Neural cell (in vitro differentiated cells): ENCODE data around the gene KLK13.

Experiments
- EP300 ChIP-seq: fragments of 450-650 bp; conservative IDR thresholded peaks from 2 replicates; pipeline ENCODE4 v1.6.1; 2014; ENCODE audit warnings: antibody characterized with exemption, mild to moderate bottlenecking, moderate library complexity; ENCODE audit not compliant: poor library complexity, severe bottlenecking
- EZH2 ChIP-seq: fragments of 200-600, 300-800 bp; shearing (Covaris generic), sonication (generic); IDR thresholded peaks from 2 replicates; pipeline ENCODE4 v1.6.1; 2014; ENCODE audit warnings: antibody characterized with exemption, low read length, borderline replicate concordance, mild to moderate bottlenecking; ENCODE audit not compliant: insufficient read depth, poor library complexity, severe bottlenecking
- MXI1 ChIP-seq: fragments of 450-650 bp; conservative IDR thresholded peaks from 2 replicates; pipeline ENCODE4 v1.6.1; 2014; ENCODE audit warnings: antibody characterized with exemption, mild to moderate bottlenecking; ENCODE audit not compliant: poor library complexity, severe bottlenecking
- POLR2AphosphoS5 ChIP-seq: IDR thresholded peaks from 2 replicates; pipeline ENCODE4 v1.6.1; 2012
- TF ChIP-seq, protein P1 (sequence below): fragments of 450-650 bp; IDR thresholded peaks from 2 replicates; pipeline ENCODE4 v1.5.1; 2014; ENCODE audit warnings: antibody characterized with exemption, mild to moderate bottlenecking, moderate library complexity; ENCODE audit not compliant: poor library complexity, severe bottlenecking

DNA sequence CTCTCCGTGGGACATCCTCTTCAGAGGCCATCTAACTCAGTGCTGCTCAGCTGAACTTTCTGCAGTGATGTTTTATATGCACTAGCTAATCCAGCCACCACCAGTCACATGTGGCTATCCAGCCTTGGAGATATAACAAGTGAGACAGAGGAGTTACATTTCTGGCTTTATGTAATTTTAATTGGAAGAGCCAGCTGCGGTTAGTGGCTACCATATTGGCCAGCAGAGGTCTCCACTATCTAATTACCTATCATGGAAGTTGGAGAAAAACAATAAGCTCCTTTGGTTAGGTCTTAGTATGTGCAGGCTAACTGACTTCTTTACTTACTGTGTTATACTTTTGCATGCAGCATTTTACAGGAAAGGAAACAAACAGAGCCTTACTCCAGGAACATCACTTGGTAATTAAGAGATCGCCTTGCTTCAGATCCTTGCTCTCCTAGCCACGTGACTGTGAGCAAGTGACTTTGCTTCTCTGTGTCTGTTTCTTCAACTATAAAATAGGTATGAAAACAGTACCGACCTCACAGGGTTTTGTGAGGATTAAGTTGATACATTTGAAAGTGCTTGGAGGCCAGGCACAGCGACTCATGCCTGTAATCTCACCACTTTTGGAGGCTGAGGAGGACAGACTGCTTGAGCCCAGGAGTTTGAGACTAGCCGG, 43.8 kb downstream of the KLK13 start:
- TF ChIP-seq, protein P1, sequence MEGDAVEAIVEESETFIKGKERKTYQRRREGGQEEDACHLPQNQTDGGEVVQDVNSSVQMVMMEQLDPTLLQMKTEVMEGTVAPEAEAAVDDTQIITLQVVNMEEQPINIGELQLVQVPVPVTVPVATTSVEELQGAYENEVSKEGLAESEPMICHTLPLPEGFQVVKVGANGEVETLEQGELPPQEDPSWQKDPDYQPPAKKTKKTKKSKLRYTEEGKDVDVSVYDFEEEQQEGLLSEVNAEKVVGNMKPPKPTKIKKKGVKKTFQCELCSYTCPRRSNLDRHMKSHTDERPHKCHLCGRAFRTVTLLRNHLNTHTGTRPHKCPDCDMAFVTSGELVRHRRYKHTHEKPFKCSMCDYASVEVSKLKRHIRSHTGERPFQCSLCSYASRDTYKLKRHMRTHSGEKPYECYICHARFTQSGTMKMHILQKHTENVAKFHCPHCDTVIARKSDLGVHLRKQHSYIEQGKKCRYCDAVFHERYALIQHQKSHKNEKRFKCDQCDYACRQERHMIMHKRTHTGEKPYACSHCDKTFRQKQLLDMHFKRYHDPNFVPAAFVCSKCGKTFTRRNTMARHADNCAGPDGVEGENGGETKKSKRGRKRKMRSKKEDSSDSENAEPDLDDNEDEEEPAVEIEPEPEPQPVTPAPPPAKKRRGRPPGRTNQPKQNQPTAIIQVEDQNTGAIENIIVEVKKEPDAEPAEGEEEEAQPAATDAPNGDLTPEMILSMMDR: peak; percentile 66
- TF ChIP-seq EP300: no peak
- TF ChIP-seq EZH2: no peak
- no peak for TF ChIP-seq MXI1
- TF ChIP-seq POLR2AphosphoS5: no peak
